ENCODE data around the gene MBD2.
"Not testable (repeated sequence)": the region's sequence is repeated elsewhere in the genome, so short reads cannot be mapped to it uniquely, and the experiment has no call there.

MBD2 gene

GRCh38 chr18:54228364-54228763 is 3.9 kb upstream of the MBD2 start:
- H3K27ac ChIP-seq = no peak overlapping the region
- ChIA-PET POLR2A (ENCODE audit: low non-redundant PET) (no interaction called here), CTCF (no interaction called here)
- TF ChIP-seq, protein P1, sequence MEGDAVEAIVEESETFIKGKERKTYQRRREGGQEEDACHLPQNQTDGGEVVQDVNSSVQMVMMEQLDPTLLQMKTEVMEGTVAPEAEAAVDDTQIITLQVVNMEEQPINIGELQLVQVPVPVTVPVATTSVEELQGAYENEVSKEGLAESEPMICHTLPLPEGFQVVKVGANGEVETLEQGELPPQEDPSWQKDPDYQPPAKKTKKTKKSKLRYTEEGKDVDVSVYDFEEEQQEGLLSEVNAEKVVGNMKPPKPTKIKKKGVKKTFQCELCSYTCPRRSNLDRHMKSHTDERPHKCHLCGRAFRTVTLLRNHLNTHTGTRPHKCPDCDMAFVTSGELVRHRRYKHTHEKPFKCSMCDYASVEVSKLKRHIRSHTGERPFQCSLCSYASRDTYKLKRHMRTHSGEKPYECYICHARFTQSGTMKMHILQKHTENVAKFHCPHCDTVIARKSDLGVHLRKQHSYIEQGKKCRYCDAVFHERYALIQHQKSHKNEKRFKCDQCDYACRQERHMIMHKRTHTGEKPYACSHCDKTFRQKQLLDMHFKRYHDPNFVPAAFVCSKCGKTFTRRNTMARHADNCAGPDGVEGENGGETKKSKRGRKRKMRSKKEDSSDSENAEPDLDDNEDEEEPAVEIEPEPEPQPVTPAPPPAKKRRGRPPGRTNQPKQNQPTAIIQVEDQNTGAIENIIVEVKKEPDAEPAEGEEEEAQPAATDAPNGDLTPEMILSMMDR (conservative IDR thresholded peaks at IDR 0.05; ENCODE audit: low read depth) = no peak
- no peak for DNase-seq (ENCODE audit: low spot score)

DNA sequence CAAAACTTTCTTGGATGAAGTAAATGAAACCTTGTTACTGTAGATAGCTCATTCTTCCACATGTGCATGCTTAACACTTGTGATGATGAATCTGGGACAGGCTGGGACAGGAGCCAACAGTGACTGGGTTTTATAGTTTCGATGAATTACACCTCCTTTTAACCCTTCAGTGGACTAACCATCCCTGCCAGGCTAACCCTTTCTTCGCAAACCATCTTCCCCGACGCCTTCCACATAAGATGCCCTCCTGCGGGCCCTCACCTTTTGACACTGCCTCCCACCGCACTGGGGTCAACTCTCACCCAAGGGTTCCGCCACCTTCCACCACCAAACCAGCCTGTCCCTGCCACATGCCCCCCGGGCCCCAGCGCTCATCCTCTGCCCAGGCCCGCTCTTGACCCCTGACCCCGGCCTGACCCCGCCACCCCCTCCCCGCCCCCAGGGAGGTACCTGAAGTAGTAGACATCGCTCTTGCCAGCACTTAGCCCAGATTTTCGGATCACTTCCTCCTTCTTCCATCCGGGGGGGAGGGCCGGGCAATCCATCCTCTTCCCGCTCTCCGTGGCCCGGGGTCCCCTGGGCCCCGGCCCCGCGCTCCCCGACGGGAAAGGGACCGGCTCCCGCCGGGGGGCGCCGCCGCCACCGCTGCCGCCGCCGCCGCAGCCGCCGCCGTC is 764 bp downstream of the MBD2 start:
- peak overlapping the region; percentile 97 for H3K27ac ChIP-seq
- peak; percentile 49 for DNase-seq (ENCODE audit: low spot score)
- CTCF ChIA-PET = interaction anchor here (2.9 kb wide), 1 partner anchor 47 kb away, joined by 15 read pairs; no protein-coding TSS in a partner anchor
- TF ChIP-seq, protein P1 (conservative IDR thresholded peaks at IDR 0.05; ENCODE audit: low read depth) = no peak
- POLR2A ChIA-PET (ENCODE audit: low non-redundant PET) = interaction anchor here (1.2 kb wide), 1 partner anchor 46 kb away, joined by 4 read pairs; the partner anchor contains the start of gene POLI

- peak; percentile 4 for DNase-seq (ENCODE audit: low spot score)
- peak overlapping the region; percentile 97 for H3K27ac ChIP-seq
- TF ChIP-seq, protein P1 (conservative IDR thresholded peaks at IDR 0.05; ENCODE audit: low read depth) = peak; percentile 50
- ChIA-PET CTCF (interaction anchor here (0.5 to 2.9 kb wide), 3 partner anchors 24 to 653 kb away, joined by 3 to 15 read pairs (median 4); no protein-coding TSS in a partner anchor), POLR2A (ENCODE audit: low non-redundant PET) (interaction anchor here (1.2 kb wide), 1 partner anchor 47 kb away, joined by 4 read pairs; the partner anchor contains the start of gene POLI)
These were observed 1.4 kb downstream of the MBD2 start for GRCh38 chr18:54222922-54223567.

DNA sequence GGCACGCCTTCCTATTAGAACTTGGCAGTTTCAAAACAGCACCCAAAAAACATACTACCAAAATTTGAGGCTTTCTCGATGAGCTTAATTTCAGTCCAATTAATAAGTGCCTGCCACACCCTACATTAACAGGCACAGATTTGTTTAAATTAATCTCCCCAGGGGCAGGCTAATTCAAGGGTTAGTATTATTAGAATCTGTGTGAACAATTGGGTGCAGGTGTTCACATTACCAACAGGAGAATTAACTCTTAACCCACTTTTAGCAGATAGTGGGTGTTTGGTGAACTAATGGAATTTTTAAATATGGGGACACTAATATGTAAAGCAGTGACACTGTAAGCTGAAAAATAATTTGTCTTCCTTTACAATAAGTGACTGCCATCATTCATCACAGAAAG is 4.1 kb downstream of the MBD2 start:
- POLR2A ChIA-PET (ENCODE audit: low non-redundant PET) = no interaction called here

GRCh38 chr18:54218803-54219202 is 5.7 kb downstream of the MBD2 start:
- H3K27ac ChIP-seq; POLR2A ChIA-PET (ENCODE audit: low non-redundant PET); DNase-seq (ENCODE audit: low spot score); CTCF ChIA-PET: not testable (repeated sequence)

More for the DNA sequence above, 4.1 kb downstream of the MBD2 start:
- TF ChIP-seq, protein P1 (conservative IDR thresholded peaks at IDR 0.05; ENCODE audit: low read depth) = no peak
- no peak for DNase-seq (ENCODE audit: low spot score)
- CTCF ChIA-PET = no interaction called here
- no peak overlapping the region for H3K27ac ChIP-seq

DNA sequence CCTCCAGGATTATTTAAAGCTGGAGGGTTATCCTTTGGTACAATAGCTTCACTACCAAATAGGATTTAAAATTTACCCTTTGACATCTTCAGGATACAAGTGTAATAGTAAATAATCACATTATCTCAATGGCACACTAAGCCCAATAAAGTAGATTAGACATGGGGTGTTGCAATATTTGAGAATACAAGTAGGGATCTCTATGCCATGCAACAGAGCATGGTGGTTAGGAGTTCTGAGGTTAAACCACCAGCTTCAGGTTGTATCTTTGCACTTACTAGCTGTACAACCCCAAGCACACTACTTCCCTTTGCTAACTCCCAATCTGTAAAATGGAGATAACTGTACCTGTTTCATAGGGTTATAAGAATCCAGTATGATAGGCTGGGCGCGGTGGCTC is 6.2 kb downstream of the MBD2 start:
- DNase-seq (ENCODE audit: low spot score) = no peak
- ChIA-PET CTCF (no interaction called here), POLR2A (ENCODE audit: low non-redundant PET) (no interaction called here)
- H3K27ac ChIP-seq = no peak overlapping the region
- TF ChIP-seq, protein P1 (conservative IDR thresholded peaks at IDR 0.05; ENCODE audit: low read depth) = no peak

GRCh38 chr18:54217624-54218023 is 6.8 kb downstream of the MBD2 start:
- DNase-seq (ENCODE audit: low spot score) = no peak
- CTCF ChIA-PET = no interaction called here
- TF ChIP-seq, protein P1 (conservative IDR thresholded peaks at IDR 0.05; ENCODE audit: low read depth) = no peak
- POLR2A ChIA-PET (ENCODE audit: low non-redundant PET) = no interaction called here
- H3K27ac ChIP-seq = no peak overlapping the region
